Mesenteric fat pad (tissue), 1 donor: ENCODE measurements around the gene AVL9. TPM values are rescaled to one million over a fixed set of nuclear protein-coding genes. Genes with fewer than 3 reads are reported as not detected.
"Not testable (repeated sequence)": the region's sequence is repeated elsewhere in the genome, so short reads cannot be mapped to it uniquely, and the experiment has no call there.

Experiments
- DNase-seq: peaks from one replicate; pipeline ENCODE4 v3.0.0-alpha.2; 2020; ENCODE audit warnings: low spot score
- total RNA-seq: library from RNA; stranded (reverse); fragmentation: NEBNext Ultra II Directional; extraction: Animal tissue kit (Norgen Biotek cat#: 25700); gene quantifications from one replicate; pipeline ENCODE4 v1.2.1, GENCODE V29; 2021
- donor health status: DM: yes; HTN: yes; CAD: no.

AVL9 gene
- total RNA-seq, 1 donor from 2014 or later, result 35.5 TPM

DNA sequence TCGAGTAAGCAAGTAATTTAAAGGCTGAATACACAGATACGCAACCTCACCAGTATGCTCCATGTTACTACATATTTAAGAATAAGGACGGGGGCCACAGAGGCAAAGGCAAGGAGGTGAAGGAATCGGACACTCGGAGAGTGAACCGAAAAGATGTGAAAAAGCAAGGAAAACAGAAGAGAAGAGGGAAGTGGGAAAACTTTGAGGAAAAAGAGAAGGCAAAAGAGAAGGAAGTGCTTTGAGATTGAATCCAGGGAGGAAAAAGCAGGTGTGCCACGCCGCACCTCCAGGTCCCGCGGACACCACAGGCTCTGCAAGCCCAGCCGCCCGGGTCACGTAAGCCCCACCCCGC is 367 bp upstream of the AVL9 start:
- no peak for DNase-seq

DNA sequence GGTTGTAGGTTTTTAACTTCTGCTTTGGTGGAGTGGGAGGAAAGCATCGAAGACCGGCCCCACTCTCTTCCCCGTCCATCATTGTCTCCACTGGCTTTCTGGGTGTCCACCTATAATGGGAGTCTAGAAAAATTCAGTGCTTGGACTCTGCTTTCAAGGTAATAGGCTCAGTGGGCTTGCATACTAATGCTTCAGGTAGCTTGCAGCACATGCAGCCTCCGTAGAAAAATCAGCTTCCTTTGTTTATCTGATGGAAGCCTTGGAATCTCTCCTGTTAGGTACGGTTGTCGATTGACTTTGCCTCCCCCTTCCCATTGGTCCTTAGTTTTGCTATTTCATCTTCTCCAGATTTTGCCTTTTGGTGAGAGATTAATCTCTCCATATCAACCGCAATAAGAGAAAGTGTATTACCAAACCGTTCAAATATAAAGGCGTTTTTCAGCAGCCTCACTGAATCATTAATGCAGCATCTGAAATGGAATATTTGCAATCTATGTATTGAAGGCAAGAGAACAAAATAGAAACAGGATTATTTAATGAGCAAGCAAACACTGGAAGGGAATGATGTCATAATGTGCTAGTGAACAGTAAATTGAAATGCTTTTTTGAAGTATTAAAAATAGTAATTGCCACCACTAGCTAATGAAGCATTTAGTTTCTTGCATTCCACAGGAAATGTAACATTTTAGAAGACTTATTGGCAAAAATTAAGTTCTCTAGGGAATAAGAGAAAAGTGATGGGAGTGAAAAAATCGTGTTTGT is 944 bp downstream of the AVL9 start:
- no peak for DNase-seq

DNA sequence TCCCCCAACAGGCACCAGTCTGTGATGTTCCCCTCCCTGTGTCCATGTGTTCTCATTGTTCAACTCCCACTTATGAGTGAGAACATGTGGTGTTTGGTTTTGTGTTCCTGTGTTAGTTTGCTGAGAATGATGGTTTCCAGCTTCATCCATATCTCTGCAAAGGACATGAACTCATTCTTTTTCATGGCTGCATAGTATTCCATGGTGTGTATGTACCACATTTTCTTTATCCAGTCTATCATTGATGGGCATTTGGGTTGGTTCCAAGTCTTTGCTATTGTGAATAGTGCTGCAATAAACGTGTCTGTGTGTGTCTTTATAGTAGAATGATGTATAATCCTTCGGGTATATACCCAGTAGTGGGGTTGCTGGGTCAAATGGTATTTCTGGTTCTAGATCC is 4.5 kb downstream of the AVL9 start:
- DNase-seq, result not testable (repeated sequence)

DNA sequence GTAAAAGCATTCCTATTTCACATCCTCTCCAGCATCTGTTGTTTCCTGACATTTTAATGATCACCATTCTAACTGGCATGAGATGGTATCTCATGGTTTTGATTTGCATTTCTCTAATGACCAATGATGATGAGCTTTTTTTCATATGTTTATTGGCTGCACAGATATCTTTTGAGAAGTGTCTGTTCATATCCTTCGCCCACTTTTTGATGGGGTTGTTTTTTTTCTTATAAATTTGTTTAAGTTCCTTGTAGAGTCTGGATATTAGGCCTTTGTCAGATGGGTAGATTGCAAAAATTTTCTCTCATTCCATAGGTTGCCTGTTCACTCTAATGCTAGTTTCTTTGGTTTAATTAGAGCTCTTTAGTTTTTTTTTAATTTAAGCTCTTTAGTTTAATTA is 4.9 kb downstream of the AVL9 start:
- DNase-seq, result not testable (repeated sequence)

DNA sequence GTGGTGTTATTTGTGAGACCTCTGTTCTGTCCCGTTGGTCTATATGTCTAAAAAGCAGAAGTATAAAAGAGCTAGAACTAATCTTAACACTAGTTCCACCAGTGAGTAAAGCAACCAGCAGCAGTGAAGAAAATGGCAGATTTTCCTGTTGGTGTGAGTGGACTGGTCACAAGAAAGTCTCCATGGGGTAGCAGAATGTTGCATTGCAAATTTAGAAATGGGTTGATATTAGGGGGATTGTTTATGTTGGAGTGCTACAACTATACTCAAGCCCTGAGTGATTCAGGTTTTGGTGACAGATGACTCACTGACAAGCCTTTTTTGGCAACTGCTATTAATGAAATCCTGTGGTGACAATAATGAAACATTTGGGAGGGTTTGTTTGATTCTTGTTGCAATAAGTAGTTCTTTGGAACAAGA is 5.6 kb downstream of the AVL9 start:
- DNase-seq, result no peak

DNA sequence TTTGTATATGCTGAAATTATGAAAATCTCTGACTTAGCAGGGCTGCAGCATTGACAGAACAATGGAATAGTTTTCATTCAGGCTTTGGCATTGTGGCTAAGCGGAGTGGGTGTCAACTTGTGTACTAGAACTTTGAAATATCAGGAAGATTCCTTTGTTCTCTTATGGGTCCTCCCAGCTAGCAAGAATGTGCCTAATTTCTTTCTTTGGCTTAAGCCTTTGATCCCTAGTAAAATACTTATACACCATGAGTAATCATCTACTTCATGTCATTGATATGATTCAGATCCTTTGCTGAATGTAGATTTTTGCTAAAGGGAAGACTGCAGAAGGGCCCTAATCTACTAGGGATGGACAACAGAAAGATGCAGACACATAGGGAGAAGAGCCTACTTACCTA is 6.2 kb downstream of the AVL9 start:
- no peak for DNase-seq

DNA sequence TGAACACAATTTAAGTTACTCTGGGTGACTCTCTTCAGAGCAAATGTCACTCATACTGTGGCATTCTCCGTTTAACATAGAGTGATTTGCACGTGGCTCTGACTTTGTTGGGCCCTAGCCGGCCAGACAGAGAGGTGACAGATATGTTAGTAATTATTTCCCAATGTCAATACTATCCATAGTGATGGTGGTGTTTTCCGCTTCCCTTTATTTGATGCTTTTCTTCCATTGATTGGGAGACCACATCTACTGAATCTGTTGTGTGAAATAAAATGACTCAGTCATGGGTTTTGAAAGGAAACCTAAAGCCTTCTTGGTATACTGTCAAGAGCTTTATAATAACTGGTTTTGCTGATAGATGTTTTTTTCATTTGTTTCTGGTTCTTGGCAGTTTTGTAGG is 7.4 kb downstream of the AVL9 start:
- DNase-seq, result no peak

DNA sequence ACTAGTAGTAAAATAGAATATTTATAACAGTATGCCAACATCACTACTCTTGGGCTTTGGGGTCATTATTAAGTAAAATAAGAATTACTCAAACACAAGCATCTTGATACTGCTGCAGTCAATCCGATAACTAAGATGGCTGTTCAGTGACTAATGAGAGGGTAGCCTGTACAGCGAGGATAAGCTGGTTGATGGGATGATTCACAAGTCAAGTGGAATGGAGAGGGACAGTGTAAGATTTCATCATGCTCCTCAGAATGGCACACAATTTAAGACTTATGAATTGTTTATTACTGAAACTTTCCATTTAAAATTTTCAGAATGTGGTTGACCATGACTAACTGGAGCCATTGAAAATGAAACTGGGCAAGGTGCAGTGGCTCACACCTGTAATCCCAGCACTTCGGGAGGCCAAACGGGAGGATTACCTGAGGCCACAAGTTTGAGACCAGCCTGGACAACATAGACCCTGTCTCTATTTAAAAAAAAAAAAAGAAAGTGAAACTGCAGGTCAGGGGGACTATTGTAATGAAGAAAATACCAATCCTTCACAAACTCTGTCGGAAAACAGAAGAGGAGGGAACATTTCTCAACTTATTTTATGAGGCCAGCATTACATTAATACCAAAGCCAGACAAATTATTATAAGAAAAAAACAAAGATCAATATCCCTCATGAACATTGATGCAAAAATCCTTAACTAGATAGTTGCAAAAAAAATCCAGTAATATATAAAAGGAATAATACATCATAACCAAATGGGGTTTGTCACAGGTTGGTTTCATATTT is 11.2 kb downstream of the AVL9 start:
- DNase-seq, result no peak

DNA sequence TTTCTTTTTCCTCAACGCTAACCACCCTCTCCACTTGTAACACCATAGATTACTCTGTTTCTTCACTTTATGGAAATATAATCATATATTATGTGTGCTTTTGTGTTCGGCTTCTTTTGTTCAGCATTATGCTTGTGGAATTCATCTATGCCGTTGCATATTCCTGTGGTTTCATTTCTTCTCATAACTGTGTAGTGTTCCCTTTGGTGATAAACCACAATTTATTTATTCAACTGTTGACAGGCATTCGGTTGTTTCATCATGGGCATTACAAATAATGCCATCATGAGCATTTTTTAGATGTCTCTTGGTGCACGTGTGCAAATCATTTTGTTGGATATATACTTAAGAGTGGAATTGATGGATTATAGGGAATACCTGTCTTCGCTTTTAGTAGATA is 12.1 kb downstream of the AVL9 start:
- DNase-seq, result no peak

DNA sequence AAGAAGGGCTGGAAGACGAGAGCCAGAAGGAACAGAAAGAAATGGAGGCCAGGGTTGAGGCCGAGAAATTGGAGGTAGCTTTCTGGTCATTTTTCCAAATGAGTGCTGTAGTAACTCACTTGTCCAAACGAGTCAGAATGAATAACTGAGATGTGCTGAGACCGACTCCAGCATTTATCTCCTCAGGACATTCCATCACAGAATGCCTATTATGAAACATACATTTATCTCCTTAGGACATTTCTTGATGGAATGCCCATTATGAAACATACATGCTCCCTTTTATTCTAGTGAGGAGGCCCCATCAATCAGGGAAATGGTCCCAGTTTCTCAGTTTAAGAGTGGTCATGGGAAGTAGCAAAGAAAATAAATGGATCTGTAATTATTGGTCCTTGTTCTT is 16.5 kb downstream of the AVL9 start:
- no peak for DNase-seq

DNA sequence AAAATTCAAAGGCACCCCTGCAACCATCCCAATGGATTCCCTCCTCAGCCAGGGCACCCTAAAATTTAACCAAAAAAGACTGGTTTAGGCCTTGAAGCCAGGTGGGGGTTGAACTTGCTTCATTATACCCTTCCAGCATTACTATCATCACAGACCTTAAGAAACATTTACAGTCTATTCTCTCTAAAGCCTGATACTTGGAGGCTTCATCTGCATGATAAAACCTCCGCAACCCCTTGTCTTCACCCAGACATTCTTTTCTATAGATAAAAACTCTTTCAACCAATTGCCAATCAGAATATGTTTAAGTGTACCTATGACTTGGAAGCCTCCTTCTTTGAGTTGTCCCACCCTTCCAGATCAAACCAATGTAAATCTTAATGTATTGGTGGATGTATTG is 17.9 kb downstream of the AVL9 start:
- DNase-seq, result no peak

DNA sequence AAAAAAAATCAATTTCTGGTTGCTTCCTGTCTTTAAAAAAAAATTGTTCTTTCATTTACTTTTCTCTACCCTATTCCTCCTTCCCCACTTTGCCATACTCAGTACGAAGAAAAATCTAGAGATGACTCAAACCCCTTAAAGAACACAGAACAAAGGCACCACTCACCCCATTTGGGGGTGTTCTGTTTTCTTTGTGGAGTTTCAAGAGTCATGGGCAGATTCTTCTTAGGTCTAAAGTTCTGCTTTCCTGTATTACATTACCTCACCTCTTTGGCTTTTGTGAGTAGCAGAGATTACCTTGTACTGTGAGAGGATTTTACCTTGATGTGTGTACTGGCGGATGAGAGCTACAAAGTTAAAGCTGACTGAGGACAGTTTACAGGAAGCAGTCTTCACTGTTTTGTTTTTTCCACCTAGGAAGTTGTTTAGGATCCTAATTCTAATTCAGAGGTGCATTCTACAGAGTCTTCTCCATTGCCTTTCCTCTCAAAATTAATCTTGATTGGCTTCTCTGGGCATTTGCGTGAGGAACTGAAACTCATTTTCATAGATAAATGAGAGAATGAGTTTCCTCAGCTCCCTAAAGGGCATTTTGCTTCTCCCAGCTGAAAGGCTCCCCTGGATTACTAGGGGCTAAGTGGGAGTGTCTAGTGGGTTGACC is 20.7 kb downstream of the AVL9 start:
- DNase-seq, result no peak

DNA sequence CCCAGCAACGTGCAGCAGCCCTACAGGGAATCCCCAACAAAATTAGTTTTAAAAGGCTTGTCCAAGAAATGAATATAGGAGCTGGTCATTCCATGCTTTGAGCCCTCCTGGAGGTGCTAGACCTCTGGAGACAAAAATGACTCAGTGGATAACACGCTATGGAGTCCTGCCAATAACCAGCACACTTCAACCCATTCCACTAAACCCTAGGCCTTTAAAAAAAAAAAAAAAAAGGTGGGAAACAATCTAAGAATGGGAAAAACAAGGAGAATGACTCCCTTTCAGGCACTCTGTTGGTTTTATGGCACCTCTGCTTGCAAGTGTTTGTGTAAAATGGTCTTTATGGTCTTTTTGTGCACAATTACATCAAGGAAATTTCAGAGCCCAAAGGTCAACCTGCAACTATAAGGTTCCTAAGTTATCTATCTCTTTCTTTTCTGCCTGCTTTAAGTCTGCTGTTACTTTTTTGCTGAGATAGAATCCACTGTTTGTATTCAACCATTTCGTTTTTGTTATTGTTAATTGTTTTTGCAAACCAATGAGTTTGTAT is 21.3 kb downstream of the AVL9 start:
- DNase-seq, result no peak

DNA sequence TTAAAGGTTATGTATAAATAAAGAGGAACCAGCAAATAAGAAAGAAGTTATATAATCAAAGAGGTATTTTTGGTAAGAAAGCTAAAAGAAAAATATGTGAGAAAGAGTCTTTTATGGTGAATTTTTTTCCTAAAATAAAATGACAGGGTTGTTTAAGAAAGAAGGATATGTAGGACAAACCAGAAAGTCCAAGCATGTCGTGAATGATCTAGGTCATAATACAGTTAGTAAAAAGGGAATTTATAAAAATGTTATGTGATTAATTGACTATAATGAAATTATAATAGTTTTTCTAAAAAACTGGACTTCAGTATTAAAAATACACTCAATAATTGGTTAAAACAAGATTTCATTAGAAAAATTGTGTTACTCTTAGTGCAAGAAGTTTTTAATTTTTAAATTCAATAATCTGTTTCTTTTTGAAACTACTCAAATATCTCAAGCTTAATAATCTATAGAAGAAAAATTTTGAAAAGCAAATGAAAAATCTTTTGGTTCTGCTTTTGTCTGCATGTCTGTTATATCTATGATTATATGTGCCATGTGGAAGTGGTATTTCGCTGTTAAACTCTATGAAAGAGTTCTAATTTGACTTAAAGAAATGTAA is 23.3 kb downstream of the AVL9 start:
- DNase-seq, result no peak

DNA sequence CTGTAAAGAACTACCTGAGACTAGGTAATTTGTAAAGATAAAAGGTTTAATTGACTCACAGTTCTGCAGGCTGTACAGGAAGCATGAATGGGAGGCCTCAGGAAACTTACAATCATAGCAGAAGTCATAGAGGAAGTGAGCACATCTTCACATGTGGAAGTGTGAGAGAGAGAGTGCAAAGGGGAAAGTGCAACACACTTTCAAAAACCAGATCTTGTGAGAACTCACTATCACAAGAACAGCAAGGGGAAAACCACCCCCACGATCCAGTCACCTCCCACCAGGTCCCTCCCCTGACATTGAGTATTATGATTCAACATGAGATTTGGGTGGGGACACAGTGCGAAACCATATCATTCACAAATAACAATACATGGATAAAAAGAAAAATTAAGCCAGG is 24.5 kb downstream of the AVL9 start:
- no peak for DNase-seq

DNA sequence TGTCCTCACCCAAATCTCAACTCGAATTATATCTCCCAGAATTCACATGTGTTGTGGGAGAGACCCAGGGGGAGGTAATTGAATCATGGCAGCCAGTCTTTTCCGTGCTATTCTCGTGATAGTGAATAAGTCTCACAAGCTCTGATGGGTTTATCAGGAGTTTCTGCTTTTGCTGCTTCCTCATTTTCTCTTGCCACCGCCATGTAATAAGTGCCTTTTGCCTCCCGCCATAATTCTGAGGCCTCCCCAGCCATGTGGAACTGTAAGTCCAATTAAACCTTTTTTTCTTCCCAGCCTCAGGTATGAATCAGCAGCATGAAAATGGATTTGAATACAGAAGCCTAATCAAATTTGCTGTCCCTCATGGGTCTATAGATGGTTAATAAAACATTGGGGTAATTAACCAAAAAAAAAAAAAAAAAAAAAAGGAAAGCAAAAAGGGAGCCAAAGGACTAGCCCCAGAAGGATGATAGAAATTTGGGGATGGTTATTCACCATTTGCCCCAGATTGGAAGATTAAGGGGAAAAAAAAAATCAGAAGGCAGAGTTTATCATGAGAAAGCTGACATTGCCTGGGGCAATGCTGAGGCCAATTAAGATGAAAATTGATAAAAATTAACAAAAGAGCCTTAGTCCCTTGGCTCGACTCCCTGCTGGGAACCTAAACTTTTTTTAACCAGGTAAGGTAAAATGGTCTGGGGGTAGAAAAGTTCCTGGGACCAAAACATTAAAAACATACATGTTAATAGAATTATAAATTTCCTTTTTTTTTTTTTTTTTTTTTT is 27.6 kb downstream of the AVL9 start:
- no peak for DNase-seq

DNA sequence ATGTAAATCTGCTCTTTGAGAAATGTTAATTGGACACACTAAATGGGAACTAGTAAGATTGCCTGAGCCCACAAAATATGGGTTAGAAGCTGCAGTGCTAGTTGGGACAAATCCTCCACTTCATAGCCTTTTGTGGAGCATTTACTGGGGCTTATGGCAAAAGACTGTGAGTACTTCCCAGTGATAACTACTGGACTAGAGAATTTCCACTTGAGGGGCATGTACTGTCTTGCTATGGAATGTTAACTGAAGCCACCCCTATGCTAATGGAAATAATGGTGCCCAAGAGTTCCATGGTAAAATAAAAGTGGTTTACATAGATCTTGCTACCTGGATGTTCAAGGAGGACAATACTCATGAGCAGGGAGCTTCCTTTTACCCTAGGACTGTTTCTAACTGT is 29.3 kb downstream of the AVL9 start:
- DNase-seq, result no peak

DNA sequence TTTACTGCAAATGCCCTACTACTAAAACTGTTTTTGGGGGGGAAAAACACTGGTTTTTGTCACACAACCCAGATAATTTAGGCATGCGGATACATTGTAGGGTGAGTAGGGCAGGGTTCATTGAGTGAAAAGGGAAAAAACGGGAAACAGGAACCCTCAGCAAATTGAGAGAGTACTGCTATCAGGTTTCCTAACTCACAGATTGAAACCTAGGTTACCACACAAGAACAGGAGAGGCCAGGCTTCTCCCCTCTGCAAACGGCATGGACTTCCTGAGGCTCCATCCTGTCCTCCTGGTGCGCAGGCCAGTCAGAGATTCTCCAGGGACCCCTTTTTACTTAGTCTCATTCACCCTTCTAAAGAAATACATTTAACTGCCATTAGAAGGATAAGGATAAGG is 30.6 kb downstream of the AVL9 start:
- no peak for DNase-seq

DNA sequence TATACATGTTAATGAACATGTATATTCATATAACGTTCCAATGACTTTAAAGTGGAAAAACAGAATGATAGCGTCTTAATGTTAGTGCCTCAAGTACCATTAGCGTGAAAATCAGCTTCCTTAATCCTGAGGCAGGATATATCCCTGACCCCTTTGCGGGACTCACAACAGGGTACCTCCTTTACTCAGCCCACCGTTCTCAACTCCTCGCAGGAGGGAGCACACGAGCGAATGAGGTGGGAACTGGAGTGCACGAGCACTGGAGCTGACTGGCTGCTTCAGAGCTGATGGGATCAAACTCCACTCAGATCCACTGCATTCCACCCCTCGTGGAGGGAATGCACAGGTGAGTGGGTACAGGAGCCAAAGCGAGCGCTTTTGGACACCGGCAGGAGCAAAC is 36.1 kb downstream of the AVL9 start:
- DNase-seq, result no peak

DNA sequence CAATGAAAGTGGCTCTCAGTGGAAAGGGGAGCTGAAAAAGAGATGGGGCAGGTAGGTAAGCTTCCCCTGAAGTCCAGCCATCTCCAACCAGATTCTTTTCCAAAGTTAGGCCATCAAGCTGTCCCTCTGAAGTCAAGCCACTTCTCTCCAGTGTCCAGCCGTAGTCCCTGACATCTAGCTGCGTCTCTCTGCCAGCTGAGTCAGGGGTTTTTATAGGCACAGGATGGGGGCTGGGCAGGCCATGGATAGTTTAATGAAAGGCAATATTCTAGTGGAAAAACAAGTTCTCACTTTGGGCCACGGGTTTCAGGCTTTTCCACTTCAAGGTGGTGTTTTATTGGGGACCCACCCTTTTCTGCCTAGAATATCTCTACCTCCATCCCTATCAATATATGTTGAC is 36.8 kb downstream of the AVL9 start:
- no peak for DNase-seq

DNA sequence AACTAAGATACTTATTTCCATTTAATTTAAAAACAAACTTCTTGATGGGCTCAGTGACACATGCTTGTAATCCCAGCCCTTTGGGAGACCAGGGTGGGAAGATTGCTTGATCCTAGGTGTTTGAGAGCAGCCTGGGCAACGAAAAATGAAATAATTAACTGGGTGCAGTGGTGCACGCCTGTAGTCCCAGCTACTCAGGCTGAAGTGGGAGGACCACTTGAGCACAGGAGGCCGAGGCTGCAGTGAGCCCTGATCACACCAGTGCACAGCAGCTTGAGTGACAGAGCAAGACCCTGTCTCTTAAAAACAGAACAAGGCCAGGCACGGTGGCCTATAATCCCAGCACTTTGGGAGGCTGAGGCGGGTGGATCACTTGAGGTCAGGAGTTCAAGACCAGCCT is 37.4 kb downstream of the AVL9 start:
- DNase-seq, result no peak
